G401.6 (cell line): Measurements from ENCODE around the gene MRPL58.
"Not testable (repeated sequence)": the region's sequence is repeated elsewhere in the genome, so short reads cannot be mapped to it uniquely, and the experiment has no call there.

Experiments
- FAIRE-seq: peaks from 2 replicates; lab custom pipeline; 2012; peaks lifted over from hg19 to GRCh38; lab: Jason Lieb, UNC

The MRPL58 gene

GRCh38 chr17:74987909-74988711 lies 24.4 kb upstream of the MRPL58 start:
- FAIRE-seq = no peak

DNA sequence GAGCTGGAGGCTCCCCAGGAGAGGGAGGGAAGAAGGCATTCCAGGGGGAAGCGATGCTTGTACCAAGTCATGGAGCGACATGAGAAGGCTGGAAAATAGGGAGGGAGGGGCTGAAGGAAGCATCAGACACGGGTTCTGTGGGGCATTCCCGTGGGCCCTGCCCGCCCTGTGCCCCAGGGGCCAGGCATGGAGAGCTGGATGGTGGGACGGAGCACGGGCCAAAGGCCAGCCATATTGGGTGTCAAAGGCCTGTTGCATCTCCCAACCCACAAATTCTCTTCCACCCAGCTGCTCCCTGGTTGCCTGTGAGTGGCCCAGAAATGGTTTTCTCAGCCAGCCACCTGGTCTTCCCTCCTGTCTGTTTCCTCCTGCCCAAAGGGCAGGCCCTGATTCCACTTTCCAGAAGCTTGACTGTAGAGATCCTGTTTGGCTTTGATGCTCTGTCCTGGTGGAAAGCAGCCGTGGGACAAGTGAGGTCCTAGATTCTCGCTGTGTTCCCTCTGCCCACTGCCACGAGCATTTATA lies 21.8 kb upstream of the MRPL58 start:
- no peak for FAIRE-seq

DNA sequence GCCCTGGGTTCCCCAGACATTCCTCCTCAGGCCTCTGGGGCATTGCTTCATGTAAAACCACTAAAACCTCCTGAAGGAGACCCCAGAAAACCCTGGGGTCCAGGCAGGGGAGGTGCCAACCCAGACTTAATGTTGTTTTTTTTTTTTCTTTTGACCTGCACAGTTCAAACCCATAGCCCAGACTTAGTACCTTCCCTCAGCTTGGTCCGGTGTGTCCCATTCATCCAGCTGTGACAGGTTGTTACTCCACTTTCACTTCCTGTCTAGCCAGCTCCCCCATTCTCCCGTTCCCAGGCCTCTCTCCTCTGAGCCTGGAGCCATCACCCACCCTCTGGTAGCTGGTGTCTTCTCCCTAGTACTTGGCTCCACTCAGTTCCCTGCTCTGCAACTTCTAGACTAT lies 20.2 kb upstream of the MRPL58 start:
- FAIRE-seq = no peak

- FAIRE-seq = no peak
Observed at GRCh38 chr17:74994440-74994839, 18.0 kb upstream of the MRPL58 start.

GRCh38 chr17:74995847-74996246 lies 16.6 kb upstream of the MRPL58 start:
- FAIRE-seq = no peak

GRCh38 chr17:74998783-74999182 lies 13.7 kb upstream of the MRPL58 start:
- no peak for FAIRE-seq

- no peak for FAIRE-seq
Observed at GRCh38 chr17:74999523-74999922, 12.9 kb upstream of the MRPL58 start.

DNA sequence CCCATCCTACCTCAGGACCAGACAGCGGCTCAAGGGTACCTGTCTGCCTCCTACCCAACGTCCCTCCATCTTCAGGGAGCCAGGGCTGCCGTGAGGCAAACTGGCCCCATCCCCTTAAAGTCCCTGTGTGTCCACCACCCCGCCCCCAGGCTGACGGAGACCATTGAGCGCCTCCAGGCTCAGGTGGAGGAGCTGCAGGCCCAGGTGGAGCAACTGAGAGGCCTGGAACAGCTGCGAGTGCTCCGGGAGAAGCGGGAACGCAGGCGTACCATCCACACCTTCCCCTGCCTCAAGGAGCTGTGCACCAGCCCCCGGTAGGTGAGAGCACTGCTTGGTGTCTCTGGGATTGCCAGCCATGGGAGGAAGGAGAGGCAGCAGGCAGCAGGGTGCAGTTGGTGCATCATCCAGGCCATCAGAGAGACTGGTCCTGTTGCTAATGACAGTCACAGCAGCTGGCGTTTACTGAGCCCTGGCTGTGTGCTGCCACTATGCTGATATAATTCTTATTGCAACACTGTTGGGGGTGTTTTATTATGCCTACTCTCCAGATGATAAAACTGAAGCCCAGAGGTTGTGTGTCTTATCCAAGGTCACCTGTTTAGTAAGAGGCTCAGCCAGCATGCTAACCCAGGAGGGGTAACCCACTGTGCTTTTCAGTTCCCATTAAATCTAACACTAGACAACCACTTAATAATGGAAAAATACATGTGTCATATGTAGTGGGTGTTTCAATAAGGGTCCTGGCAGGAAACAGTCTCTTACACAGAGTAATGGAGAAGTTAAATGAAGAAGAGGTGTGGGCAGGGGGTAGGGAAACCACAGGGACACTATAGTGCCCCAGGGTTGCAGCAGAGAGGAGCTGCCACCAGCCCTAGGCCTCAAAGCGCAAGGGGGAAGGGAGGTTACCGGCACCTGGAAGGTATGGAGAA lies 10.3 kb upstream of the MRPL58 start:
- no peak for FAIRE-seq

GRCh38 chr17:75003070-75003956 lies 9.2 kb upstream of the MRPL58 start:
- FAIRE-seq = no peak

DNA sequence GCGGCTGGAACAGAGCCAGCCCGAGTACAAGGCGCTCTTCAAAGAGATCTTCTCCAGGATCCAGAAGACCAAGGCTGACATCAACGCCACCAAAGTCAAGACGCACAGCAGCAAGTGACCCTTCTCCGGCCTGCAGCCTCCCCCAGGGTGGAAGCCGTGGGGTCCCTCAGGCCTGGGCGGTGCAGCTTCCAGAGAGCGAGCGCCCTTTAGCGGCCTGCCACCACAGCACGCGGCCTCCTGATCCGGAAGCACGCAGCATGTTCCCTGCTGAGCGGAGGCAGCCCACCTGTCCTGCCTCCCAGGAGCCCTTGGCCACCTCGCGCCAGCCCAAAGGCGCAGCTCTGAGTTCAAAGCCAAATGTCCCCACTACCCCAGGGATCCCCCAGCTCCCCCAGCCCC lies 8.5 kb upstream of the MRPL58 start:
- no peak for FAIRE-seq

DNA sequence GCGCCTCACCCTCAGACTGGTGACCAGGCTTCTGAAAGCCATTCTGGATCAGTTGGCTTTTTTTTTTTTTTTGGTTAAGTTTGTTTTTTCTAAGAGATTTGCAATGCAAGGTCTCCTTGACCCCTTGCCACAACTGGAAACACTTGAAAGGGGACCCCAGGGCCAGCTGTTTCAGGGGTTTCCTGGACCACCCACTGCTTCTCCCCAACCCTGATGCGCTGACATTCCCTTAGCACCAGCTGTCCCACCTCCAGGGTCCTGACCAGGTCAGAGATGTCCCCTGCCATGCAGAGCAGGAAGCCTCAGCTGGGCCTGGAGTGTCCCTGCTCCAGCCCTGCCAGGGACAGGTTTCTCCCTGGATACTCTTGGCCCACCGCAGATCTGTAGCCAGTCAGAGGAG lies 8.1 kb upstream of the MRPL58 start:
- FAIRE-seq = no peak

DNA sequence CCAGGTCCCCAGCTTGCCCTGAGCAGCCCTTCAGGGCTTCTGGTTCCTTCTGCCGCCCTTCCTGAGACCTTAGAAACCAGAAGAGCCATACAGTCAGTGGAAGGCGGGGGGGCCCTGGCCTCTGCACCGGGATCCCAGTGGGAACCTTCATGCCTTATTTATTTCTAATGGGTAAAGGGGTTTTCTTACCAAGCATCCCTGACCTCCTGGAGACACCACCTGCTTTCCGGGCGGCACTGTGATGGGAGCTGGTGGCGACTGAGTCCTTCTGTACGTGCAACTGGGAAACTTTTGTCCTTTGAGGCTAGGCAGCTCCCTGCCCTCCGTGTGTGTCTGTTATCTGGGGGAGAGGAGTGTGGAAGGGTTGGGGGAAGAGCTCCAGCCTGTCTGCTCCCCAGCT lies 7.2 kb upstream of the MRPL58 start:
- no peak for FAIRE-seq

DNA sequence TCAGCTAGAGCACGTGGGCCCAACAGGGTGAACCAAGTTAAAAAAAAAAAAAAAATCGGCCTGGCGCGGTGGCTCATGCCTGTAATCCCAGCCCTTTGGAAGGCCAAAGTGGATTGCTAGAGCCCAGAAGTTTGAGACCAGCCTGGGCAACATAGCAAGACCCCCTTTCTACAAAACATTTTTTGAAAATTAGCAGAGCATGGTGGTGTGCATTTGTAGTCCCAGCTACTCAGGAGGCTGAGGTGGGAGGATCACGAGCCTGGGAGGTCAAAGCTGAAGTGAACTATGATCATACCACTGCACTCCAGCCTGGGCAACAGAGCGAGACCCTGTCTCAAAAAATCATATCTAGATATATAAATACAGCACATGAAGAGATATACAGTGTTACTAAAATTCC lies 6.4 kb upstream of the MRPL58 start:
- not testable (repeated sequence) for FAIRE-seq

DNA sequence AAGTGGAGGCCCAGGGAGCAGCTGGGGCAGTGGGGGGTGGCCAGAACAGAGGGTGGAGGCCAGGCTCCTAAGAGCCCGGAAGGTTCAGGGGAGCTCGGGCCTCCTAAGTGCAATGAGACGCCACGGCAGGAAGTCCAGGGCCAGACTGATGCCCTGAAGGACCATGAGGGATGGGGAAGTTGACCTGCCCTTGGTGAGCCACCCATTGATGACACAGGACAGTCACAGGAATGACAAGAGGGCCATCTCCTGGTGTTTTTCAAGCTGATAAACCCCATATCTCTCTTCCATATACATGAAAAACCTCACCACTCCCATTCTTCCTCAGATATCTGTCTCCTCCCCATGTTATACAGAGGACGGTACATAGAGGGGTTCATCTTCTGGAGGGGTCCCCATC lies 5.8 kb upstream of the MRPL58 start:
- no peak for FAIRE-seq

DNA sequence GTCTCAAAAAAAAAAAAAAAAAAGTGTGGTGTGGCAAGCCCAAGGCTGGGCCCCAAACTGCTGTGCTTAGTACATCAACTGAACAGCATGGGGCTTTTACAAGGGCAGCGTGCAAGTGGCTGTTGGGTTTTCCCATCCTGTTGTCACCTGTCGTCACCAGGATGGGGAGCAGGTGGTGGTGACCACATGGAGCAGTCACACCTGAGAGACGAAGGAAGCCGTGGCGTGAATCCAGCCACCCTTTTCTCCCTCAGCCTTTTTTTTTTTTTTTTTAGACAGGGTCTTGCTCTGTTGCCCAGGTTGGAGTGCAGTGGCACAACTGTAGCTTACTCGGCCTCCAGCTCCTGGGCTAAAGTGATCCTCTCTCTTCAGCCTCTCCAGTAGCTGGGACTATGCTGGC lies 4.1 kb upstream of the MRPL58 start:
- no peak for FAIRE-seq

GRCh38 chr17:75009139-75009724 lies 3.2 kb upstream of the MRPL58 start:
- peak; percentile 74 for FAIRE-seq

DNA sequence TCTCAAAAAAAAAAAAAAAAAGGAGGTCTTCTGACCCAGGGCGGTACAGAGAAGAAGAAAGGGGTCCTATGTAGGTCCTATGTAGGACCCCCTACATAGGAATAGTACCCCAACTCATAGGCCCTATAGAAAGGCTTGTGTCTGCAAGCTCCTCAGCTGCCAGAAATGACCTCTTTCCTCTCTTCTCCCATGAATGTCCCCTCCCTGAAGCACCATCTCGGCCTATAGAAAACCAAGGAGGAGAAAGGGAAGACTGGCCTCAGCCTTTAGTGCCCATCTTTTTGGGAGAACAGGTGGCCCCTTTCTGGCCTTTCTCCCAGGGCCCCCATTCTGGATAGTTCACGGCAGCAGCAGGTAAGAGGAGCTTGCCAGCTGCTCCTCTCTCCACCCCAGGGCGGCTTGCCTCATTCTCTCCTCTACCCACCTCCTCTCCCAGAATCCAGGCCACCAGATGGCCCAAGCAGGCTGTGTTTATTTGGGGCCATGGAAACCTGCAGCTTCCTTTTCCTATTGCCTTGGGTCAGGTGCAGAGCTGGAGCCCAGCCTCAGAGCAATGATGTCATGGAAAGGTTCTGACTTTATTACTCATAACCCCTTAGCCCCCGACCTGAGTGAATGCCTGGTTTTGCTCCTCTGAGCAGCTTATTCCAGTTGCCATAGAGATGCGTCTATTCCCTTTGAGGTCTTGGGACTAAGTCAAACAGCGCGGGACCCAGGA lies 1.6 kb upstream of the MRPL58 start:
- FAIRE-seq = peak; percentile 96

DNA sequence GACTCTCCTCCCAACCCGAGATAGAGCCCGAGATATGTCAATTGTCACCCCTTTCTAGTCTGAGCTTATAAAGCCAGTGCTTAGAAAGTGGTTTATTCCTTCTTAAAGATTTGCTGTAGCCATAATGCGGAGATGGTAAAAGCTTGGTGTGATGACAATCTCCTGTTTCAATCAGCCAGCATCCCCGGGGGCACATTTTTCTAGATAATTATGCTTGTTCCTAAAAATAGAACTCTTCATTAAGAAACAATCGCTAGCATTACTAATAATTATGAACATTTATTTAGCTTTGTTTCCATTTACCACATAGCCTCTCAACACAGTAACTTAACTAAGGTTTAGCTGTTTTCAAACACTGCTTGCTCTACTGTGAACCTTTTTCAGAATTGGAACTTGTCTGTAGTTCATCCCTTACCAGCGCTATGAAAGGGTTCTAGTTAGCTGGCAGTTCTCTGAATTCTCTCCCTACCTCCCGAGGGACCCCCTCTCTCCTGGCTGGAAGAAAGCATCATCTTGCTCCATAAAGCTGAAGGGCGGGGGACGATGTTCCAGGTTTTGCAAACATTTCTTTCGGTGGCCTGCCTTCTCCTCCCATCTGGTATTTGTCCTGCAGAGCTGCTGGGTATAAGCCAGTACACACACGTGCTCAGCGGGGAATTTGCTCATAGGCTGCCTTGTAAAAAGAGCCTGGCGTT lies 922 bp upstream of the MRPL58 start:
- peak; percentile 91 for FAIRE-seq

GRCh38 chr17:75012096-75012345 lies 449 bp upstream of the MRPL58 start:
- FAIRE-seq = no peak

GRCh38 chr17:75013092-75013559 lies 656 bp downstream of the MRPL58 start:
- FAIRE-seq = no peak

GRCh38 chr17:75019146-75019545 lies 6.7 kb downstream of the MRPL58 start:
- no peak for FAIRE-seq
